HG02623 (cell line): Measurements from ENCODE around the gene KRT17.
"Not testable (repeated sequence)": the region's sequence is repeated elsewhere in the genome, so short reads cannot be mapped to it uniquely, and the experiment has no call there.

Experiments used
- ATAC-seq: cut with Tn5 transposase; IDR thresholded peaks from one replicate; pipeline ENCODE4 v1.9.1; 2021; ENCODE audit warnings: moderate library complexity; ENCODE audit not compliant: unreplicated experiment

Gene KRT17

GRCh38 chr17:41621916-41622315 lies 2.5 kb downstream of the KRT17 start:
- ATAC-seq: no peak

GRCh38 chr17:41621435-41621817 lies 2.9 kb downstream of the KRT17 start:
- ATAC-seq: not testable (repeated sequence)

DNA sequence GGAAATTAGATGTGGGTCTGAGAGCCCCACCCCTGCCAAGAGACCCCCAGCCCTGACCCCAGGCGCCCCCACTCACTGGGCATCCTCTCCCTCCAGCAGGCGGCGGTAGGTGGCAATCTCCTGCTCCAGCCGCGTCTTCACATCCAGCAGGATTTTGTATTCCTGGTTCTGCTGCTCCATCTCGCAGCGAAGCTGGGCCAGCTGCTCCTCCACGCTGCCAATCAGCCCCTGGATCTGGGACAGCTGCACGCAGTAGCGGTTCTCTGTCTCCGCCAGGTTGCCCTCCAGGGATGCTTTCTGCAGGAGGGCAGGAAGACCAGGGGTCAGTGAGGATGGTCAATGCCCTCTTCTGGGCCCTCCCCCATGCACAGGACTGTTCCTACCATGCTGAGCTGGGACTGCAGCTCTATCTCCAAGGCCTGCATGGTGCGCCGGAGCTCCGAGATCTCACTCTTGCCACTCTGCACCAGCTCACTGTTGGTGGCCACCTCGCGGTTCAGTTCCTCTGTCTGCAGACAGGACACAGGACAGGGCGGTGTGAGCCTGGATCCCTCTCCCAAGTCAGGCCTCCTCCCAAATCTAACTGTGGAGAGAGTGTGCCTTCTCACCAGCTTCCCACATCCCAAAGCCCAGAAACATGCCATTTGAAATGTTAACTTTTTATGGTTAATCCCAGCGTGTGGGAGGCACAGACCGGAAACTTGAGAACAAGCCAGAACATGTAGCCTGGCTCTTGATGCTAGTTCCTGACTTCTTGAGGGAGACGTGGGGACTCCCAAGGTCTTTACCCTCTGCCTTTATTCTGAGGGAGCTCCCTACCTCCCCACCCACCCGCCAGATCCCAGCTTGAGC lies 3.6 kb downstream of the KRT17 start:
- no peak for ATAC-seq

GRCh38 chr17:41619927-41620582 lies 4.3 kb downstream of the KRT17 start:
- not testable (repeated sequence) for ATAC-seq

DNA sequence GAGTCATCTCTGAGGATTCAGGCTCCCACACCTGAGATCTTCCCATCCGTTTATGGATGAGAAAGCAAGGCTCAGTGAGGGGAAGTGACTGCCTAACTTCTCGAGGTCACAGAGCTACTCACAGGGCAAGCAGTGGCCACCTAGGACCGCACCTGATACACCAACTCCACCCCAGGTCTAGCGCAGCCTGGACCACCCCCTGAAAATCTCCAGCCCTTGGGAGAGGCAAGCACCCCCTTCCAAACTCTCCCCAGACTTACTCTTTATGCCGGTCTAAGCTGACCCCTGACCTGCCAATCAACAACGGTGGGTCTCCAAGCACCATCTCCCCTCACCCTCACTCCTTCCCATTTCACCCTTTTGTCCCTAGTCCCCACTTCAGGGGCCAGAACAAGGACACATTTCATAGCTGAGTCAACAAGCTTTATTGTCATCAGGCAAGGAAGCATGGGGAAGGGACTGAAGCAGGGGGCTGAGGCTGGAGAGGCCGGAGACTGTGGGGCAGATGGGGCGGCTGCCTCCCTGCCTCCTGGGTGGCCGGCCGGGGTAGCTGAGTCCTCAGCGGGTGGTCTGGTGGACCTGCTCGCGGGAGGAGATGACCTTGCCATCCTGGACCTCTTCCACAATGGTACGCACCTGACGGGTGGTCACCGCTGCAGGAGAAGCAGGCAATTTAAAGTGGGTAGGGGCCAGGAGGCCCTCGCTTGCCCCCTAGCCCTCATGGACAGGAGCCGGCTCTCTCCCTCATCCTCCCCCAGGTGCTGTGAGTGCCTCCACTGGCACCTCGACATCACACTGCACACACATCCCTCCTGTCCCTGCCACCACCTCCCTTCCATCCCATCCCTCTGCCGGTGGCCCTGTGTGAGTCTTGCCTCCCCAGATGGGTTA lies 5.1 kb downstream of the KRT17 start:
- no peak for ATAC-seq

GRCh38 chr17:41618341-41619035 lies 5.9 kb downstream of the KRT17 start:
- no peak for ATAC-seq

DNA sequence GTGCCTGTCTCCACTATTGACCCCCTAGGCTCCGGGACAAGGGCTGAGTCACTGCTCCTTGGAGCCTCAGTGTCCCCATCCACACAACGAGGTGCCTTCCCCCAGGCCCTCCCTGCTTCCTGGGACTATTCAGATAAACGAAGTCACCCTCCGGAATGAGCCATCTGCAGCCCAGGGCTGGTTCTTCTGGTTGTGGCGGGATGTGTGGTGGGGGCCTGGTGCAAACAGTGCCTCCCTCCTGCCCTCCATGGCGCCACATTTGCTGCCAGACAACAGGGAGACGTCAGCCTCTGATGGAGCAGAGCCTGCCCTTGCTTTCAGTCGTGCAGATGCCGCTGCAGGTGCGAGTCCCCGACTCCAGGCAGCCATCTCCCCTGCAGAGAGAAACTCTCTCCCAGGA lies 6.7 kb downstream of the KRT17 start:
- no peak for ATAC-seq

- ATAC-seq: no peak
Observed at GRCh38 chr17:41617136-41617535, 7.2 kb downstream of the KRT17 start.

- not testable (repeated sequence) for ATAC-seq
Observed at GRCh38 chr17:41616486-41616885, 7.9 kb downstream of the KRT17 start.

- no peak for ATAC-seq
Observed at GRCh38 chr17:41615454-41615853, 8.9 kb downstream of the KRT17 start.

GRCh38 chr17:41614767-41615166 lies 9.6 kb downstream of the KRT17 start:
- ATAC-seq: not testable (repeated sequence)

GRCh38 chr17:41614098-41614497 lies 10.3 kb downstream of the KRT17 start:
- ATAC-seq: no peak

GRCh38 chr17:41613277-41614082 lies 10.9 kb downstream of the KRT17 start:
- ATAC-seq: no peak

DNA sequence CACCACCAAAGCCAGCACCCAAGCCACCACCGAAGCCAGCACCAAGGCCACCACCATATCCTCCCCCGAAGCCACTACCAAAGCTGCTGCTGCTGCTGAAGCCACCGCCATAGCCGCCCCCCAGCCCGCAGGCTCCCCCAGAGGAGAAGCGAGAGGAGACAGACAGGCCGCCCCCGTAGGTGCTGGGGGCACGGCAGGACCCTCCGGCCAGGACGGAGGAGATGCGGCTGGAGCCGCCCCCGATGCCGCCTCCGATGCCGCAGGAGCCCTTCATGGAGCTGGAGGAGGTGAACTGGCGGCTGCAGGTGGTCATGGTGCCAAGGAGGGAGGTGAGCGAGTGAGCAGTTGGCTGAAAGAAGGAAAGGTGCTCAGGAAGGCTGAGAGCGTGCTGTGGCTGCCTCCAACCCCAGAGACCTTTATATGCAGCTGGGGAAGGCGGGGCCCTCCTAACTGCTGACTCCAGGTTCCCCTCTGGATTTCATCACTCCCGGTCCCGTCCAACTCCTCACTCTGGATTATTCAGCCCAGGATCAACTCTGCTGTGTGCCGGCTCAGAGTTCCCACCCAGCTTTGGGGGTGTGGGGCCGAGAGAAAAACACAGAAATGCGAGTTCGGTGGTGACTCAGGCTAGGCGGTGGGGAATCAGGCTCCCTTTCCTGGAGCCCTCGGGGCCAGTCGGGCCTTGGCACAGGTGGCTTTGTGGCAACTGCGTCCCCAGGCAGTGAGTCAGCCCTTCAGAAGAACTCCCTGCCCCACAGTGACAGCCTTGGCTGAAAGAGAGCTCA lies 11.8 kb downstream of the KRT17 start, which contains the start of gene KRT16:
Gene KRT16 (minus strand): TSS at position 392 of the 785 bp plus-strand sequence. CDS start 79 bp downstream, at position 313.
- ATAC-seq: not testable (repeated sequence)

GRCh38 chr17:41610965-41611640 lies 13.3 kb downstream of the KRT17 start:
- no peak for ATAC-seq

- not testable (repeated sequence) for ATAC-seq
Observed at GRCh38 chr17:41610061-41610517, 14.3 kb downstream of the KRT17 start.

GRCh38 chr17:41606930-41607329 lies 17.4 kb downstream of the KRT17 start:
- not testable (repeated sequence) for ATAC-seq

GRCh38 chr17:41602524-41602923 lies 21.9 kb downstream of the KRT17 start:
- ATAC-seq: no peak
